HG03108 (cell line): ENCODE results near the gene KCNJ10.

Experiments used
- ATAC-seq: cut with Tn5 transposase; IDR thresholded peaks from one replicate; pipeline ENCODE4 v1.9.1; 2021; ENCODE audit warnings: moderate library complexity; ENCODE audit not compliant: unreplicated experiment

Gene KCNJ10

DNA sequence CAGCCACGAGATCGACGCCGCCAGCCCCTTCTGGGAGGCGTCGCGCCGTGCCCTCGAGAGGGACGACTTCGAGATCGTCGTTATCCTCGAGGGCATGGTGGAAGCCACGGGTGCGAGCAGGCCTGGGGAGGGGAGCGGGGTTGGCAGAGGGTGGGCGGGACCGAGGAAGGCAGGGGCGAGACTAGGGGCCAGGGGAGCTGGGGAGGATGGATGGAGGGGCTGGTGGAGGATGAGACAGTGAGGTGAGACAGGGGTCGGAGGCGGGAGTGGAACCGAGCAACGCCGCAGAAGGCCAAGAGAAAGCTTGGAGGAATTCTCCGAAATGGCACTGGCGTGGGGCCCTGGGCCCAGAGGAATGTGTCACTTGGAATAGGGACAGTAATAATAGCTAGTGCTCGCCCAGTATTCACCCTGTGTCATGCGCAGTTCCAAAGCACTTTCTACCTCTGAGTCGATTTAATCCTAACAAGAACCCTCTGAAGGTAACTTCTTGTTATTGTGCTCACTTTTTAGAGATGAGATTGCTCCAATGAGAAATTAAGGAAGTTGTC, 14.9 kb upstream of the KCNJ10 start:
- no peak for ATAC-seq

- peak; percentile 65 for ATAC-seq
Observed at GRCh38 chr1:160083968-160084770, 14.2 kb upstream of the KCNJ10 start.

GRCh38 chr1:160082926-160083325, 13.0 kb upstream of the KCNJ10 start:
- ATAC-seq, result no peak

- ATAC-seq, result no peak
Observed at GRCh38 chr1:160082487-160082886, 12.5 kb upstream of the KCNJ10 start.

DNA sequence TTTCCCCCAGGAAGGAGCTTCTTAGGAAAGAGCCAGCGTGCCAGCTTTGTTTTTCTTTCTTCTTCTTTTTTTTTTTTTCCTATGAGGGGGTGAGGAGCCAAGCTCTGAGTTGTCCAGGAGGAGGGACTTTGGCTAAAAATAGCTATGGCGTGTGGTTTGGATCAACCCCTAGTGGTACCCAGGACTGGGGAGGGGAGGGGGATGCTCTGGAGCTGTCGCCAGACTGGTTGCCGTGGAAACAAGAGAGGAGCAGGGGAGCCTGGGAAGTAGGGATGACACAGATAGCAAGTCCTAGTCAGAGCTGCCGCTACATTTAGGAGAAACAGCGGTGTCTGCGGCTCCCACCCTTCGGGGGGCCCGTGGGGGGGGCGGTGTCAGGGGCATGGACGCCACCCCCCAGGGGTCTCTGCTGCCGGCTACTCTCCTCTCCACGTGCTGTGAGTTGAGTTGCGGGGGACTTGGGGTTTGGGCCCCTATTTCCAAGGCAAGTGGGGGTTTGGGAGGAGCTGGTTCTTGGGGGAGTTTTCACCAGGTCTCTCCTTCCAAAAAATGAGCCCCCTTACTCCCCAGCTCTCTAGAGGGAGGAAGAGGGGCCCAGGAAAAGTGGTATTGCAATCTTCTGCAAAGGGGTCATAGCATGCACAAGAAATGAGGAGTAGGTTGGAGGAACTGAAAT, 11.4 kb upstream of the KCNJ10 start, which contains the start of gene KCNJ9:
Gene KCNJ9, plus strand, starts transcription at position 278 of the 676 bp plus-strand sequence. CDS start 2,493 bp downstream, outside the sequence.
- no peak for ATAC-seq

DNA sequence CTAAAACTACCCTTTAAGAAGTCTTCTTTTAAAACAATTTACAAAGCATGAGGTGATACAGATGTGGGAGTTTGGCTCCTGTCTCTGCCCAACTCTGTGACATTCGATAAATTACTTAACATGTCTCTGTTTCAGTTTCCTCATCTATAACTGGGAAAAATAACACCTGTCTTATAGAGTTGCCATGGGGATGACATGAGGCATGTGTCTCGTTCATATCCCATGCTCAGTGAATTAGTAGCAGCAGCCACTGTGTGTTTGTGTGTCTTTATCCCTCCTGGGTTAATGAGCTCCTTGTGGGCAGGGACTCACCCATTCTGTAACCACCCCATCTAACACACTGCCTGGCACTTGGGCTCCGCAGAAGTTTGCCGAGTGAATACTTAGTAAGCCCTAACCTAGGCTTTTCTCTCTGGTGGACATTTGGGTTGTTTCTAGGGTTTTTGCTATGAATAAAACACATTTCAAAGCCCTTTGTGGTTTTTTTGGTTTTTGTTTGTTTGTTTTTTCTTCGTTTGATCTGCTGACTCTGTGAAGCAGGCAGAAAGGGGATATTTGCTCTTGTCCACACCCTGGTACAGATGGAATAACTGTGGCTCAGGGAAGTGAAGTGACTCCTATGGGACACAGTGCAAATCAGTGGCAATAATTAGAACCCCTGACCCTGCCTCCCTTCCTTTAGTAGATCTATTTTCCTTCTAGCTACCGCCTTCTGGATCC, 10.6 kb upstream of the KCNJ10 start:
- no peak for ATAC-seq

DNA sequence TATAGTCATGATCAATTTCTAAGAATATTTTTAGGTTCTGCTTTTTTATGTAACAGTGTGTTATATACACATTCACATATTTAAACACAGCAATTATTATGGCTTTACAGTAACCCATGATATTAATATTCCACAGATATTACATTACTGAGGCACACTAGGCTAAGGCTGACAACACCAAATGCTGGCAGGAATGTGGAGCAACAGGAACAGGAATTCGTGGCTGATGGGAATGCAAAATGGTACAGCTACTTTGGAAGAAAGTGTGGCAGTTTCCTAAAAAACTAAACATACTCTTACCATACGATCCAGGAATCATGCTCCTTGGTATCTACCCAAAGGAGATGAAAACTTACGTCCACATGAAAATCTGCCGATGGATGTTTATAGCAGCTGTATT, 9.5 kb upstream of the KCNJ10 start:
- no peak for ATAC-seq

DNA sequence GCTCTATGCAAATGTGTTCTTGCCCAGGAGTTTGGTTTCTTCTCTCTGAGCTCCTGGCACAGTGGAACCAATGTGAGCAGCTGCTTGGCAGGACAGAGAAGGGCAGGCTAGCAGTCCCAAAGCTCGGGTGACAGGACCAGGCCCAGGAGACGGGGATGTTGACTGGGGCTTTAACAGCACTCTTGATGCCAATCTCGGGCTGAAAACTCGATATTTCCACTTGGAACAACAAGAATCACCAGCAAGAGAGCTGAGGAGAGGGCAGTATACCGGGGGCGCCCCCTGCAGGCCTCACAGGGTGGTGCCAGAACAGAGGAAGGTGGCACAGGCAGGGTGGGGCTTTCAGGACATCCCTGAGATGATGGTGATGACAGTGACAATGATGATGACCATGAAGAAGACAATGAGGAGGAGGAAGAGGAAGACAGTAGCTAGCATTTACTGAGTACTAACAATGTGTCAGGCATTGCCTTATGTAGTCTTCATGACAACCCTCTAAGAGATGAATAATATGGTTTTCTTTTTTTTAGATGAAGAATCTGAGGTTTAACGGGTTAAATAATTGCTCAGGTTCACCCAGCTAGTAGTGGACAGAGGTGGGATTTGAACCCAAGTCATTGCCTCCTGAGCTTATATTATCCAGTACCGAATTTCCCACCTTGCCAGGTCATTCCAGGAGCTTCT, 8.7 kb upstream of the KCNJ10 start:
- ATAC-seq, result no peak

GRCh38 chr1:160077486-160077885, 7.5 kb upstream of the KCNJ10 start:
- ATAC-seq, result no peak

DNA sequence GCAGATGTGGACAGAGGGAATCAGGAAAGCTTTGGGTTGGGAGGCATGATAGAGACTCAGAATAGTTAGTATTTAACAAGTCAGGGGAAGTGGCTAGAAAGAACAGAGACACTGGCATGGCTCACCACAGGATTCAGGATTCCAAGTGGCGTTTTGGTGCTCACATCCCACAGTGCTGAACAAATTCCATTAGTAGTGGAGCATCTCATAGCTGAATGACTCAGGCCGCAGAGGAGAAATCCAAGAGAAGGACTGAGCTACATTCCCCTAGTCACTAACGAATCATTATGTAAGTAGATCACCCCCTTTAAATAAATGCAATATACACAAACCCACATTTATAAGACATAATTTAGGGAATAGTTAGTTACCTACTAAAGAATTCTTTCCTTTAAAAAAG, 6.3 kb upstream of the KCNJ10 start:
- ATAC-seq, result no peak

- no peak for ATAC-seq
Observed at GRCh38 chr1:160075836-160076235, 5.9 kb upstream of the KCNJ10 start.

GRCh38 chr1:160074865-160075264, 4.9 kb upstream of the KCNJ10 start:
- no peak for ATAC-seq

DNA sequence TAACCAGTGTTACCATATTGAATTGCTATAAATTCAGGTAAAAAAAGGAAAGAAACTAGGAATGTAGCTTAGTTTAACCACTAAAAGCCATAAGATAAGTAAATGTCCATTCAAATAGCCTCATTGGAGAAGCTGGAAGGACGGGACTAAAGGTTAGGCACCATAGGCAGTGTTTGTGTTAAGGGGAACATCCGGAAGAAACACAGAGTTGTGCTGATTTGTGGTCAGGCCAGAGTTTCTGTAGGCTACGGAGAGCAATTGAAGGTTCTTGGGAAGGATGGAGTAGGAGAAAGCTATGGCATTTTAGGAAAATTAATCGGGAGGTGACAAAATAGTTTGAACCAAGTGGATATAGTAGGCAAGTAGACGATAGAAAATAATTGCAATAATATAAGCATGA, 1.3 kb upstream of the KCNJ10 start:
- no peak for ATAC-seq

GRCh38 chr1:160070243-160071163, 543 bp upstream of the KCNJ10 start:
- peak; percentile 35 for ATAC-seq

DNA sequence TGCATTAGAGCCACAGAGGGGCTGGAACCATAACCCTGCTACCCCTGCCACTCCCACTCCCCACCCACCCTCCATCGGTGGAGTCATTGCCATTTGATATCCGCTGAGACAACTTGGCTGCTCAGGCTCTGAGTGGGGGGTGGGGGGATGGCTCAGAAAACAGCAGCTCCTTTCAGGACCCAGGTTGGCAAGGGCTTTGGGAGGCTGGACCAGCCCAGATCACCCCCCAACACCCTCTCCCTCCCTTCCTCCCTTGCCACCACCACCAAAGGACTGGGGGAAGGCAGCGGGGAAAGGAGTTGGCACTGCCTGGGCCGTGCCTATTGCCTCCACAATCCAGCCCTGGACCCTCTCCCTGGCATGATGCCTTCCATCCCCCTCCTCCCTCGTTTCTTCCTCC, 1.7 kb downstream of the KCNJ10 start:
- ATAC-seq, result no peak

- ATAC-seq, result no peak
Observed at GRCh38 chr1:160066829-160067745, 2.9 kb downstream of the KCNJ10 start.

DNA sequence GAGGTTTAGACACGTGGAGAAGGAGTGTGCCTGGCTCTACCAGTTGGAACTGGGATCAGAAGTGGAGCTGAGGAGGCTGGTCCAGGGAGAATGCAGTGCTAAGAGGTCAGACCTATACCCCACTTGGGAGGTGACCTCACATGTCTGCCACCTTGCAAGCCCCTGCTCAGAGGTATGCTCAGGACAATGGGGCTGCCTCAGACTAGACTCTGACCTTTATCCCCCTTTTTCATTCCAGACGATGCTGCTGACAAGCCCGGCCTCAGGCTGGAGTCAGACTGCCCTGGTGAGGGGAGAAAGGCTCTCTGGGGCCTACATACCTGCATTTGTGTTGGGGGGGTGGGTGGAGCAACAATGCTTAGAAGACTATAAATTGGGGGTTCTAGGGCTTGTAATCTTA, 5.2 kb downstream of the KCNJ10 start:
- ATAC-seq, result no peak

- ATAC-seq, result no peak
Observed at GRCh38 chr1:160064164-160064563, 5.8 kb downstream of the KCNJ10 start.

GRCh38 chr1:160063176-160063575, 6.8 kb downstream of the KCNJ10 start:
- ATAC-seq, result no peak
